Measurements from ENCODE around the gene KCTD2. TPM values are rescaled to one million over a fixed set of nuclear protein-coding genes. Genes with fewer than 3 reads are reported as not detected.

The KCTD2 gene
- polyA plus RNA-seq, 2 of the 4 experiments (the other 2 are of a cell fraction), result 18.8 to 31.3 TPM

DNA sequence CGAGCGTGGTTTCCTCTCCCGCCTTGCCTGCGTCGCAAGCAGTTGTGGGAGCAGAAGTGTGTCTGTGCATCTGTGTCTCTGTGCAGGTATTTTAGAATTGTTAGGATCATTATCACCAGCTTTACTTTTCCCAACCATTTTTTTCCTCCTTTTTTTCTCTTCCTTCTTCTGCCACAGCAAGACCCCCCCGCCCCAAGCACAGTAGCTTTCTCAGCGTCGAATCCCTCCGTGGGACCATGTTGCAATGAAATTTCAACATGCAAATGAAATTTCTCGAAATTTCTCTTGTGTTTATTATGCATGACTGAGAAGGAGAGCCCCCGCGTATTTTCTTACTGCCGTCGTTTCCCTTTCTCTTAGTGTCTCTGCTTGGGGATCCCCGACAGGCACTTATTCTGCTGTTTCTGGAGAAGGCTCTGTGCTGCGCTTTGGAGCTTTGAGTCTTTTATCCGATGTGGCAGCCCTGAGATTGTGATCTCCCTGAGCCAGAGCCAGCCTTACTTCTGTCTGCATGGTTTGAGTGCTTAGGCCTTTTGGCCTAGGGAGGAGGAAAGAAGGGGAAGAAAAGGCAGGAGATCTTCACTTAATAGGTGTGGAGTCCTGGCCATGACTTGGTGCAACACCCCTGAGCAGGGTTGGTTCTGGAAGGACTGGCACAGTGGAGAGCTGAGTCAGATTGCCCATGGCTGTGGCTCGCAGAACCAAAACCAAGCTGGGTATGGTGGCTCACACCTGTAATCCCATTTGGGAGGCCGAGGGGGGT is 67.7 kb downstream of the KCTD2 start:
- ATAC-seq (no peak), DNase-seq (ENCODE audit: low read depth in 1 of 2, low spot score in 1 of 2) (no peak), FAIRE-seq (no peak)
- Histone ChIP-seq H3K9me3 (no peaks in the 10 kb centered on the region), H3K4me2 (peak overlapping the region; percentile 86), H3K4me3 (peak overlapping the region; percentile 38), H3K27ac (peak overlapping the region; percentile 84 to 90), H3K4me1 (peaks cover 22% of the 10 kb centered on the region)
- 0 out of 5 replicates have a peak, but pooled peaks of 1 of the 2 experiments have one; percentile 22 for TF ChIP-seq JUN (IDR thresholded peaks at IDR 0.05)
- no peak for TF ChIP-seq ESRRA (IDR thresholded peaks at IDR 0.05; ENCODE audit: borderline replicate concordance, low read length)
- POLR2A ChIA-PET, result interaction anchor here (0.5 to 3.2 kb wide), 13 partner anchors 9 to 147 kb away, joined by 3 to 70 read pairs (median 7); partner anchors contain the start of genes GGA3, JPT1, MRPS7 and NT5C
- WGBS (ENCODE audit: missing lambda C conversion rate), result 51% methylated on average over 19 of the region's 19 CpGs
- CTCF ChIA-PET, result interaction anchor here (0.8 to 81.8 kb wide), 48 partner anchors 6 to 388 kb away, joined by 3 to 3429 read pairs (median 6); partner anchors contain the start of genes ARMC7, ATP5PD, HID1 and JPT1

Small RNAs within 50 kb of the gene (small RNA-seq; reads per million reads assigned to genes)
- 0 reads per million in 6 experiments for gene AC111186.1
- 0 reads per million in 6 experiments for gene RF00019
- gene RN7SL573P, result 0 reads per million in 6 experiments
- 0 reads per million in 6 experiments for gene RNU6-362P

Other genes starting within 250 kb of the KCTD2 start
- 0.15 and 0.17 TPM in 2 replicates for gene GRIN2C, start 187.3 kb upstream of the KCTD2 start, polyA plus RNA-seq (2011; rRNA removed)
- gene GRIN2C, start 187.3 kb upstream of the KCTD2 start, polyA plus RNA-seq (2017; fragmentation: RNase III; extraction: RNeasy Plus Mini Kit Qiagen cat#74134 plus additional on column Dnase treatment), result 0.28 to 0.77 TPM (median 0.40 TPM) in 3 replicates
- 32.5 and 33.0 TPM in 2 replicates for gene FDXR, start 174.2 kb upstream of the KCTD2 start, polyA plus RNA-seq (2011; rRNA removed)
- 43.3 to 51.8 TPM (median 44.5 TPM) in 3 replicates for gene FDXR, start 174.2 kb upstream of the KCTD2 start, polyA plus RNA-seq (2017; fragmentation: RNase III; extraction: RNeasy Plus Mini Kit Qiagen cat#74134 plus additional on column Dnase treatment)
- not detected in 2 replicates for gene FADS6, start 153.6 kb upstream of the KCTD2 start, polyA plus RNA-seq (2011; rRNA removed)
- gene FADS6, start 153.6 kb upstream of the KCTD2 start, polyA plus RNA-seq (2017; fragmentation: RNase III; extraction: RNeasy Plus Mini Kit Qiagen cat#74134 plus additional on column Dnase treatment), result 0.04 TPM in 1 of 3 replicates, not detected in the others
- 0.05 and 0.12 TPM in 2 replicates for gene USH1G, start 124.0 kb upstream of the KCTD2 start, polyA plus RNA-seq (2011; rRNA removed)
- gene USH1G, start 124.0 kb upstream of the KCTD2 start, polyA plus RNA-seq (2017; fragmentation: RNase III; extraction: RNeasy Plus Mini Kit Qiagen cat#74134 plus additional on column Dnase treatment), result 0.04 to 0.09 TPM (median 0.07 TPM) in 3 replicates
- 0.06 and 0.11 TPM in 2 replicates for gene OTOP2, start 123.0 kb upstream of the KCTD2 start, polyA plus RNA-seq (2011; rRNA removed)
- gene OTOP2, start 123.0 kb upstream of the KCTD2 start, polyA plus RNA-seq (2017; fragmentation: RNase III; extraction: RNeasy Plus Mini Kit Qiagen cat#74134 plus additional on column Dnase treatment), result 0.08 TPM in 1 of 3 replicates, not detected in the others
- not detected in 2 replicates for gene OTOP3, start 111.3 kb upstream of the KCTD2 start, polyA plus RNA-seq (2011; rRNA removed)
- gene OTOP3, start 111.3 kb upstream of the KCTD2 start, polyA plus RNA-seq (2017; fragmentation: RNase III; extraction: RNeasy Plus Mini Kit Qiagen cat#74134 plus additional on column Dnase treatment), result not detected in 3 replicates
- 11.7 and 15.2 TPM in 2 replicates for gene HID1, start 74.5 kb upstream of the KCTD2 start, polyA plus RNA-seq (2011; rRNA removed)
- 3.7 to 6.2 TPM (median 5.2 TPM) in 3 replicates for gene HID1, start 74.5 kb upstream of the KCTD2 start, polyA plus RNA-seq (2017; fragmentation: RNase III; extraction: RNeasy Plus Mini Kit Qiagen cat#74134 plus additional on column Dnase treatment)
- gene CDR2L, start 59.6 kb upstream of the KCTD2 start, polyA plus RNA-seq (2011; rRNA removed), result 18.0 and 18.5 TPM in 2 replicates
- 26.9 to 34.0 TPM (median 30.0 TPM) in 3 replicates for gene CDR2L, start 59.6 kb upstream of the KCTD2 start, polyA plus RNA-seq (2017; fragmentation: RNase III; extraction: RNeasy Plus Mini Kit Qiagen cat#74134 plus additional on column Dnase treatment)
- gene MRPL58, start 34.6 kb upstream of the KCTD2 start, polyA plus RNA-seq (2011; rRNA removed), result 86.4 and 127 TPM in 2 replicates
- 89.4 to 105 TPM (median 95.3 TPM) in 3 replicates for gene MRPL58, start 34.6 kb upstream of the KCTD2 start, polyA plus RNA-seq (2017; fragmentation: RNase III; extraction: RNeasy Plus Mini Kit Qiagen cat#74134 plus additional on column Dnase treatment)
- 314 and 333 TPM in 2 replicates for gene ATP5PD, start 256 bp upstream of the KCTD2 start, polyA plus RNA-seq (2011; rRNA removed)
- gene ATP5PD, start 256 bp upstream of the KCTD2 start, polyA plus RNA-seq (2017; fragmentation: RNase III; extraction: RNeasy Plus Mini Kit Qiagen cat#74134 plus additional on column Dnase treatment), result 429 to 463 TPM (median 440 TPM) in 3 replicates
- gene SLC16A5, start 40.7 kb downstream of the KCTD2 start, polyA plus RNA-seq (2011; rRNA removed), result 19.0 and 20.1 TPM in 2 replicates
- 19.5 to 27.6 TPM (median 27.2 TPM) in 3 replicates for gene SLC16A5, start 40.7 kb downstream of the KCTD2 start, polyA plus RNA-seq (2017; fragmentation: RNase III; extraction: RNeasy Plus Mini Kit Qiagen cat#74134 plus additional on column Dnase treatment)
- gene ARMC7, start 62.7 kb downstream of the KCTD2 start, polyA plus RNA-seq (2011; rRNA removed), result 8.5 and 9.5 TPM in 2 replicates
- 11.3 to 13.1 TPM (median 12.6 TPM) in 3 replicates for gene ARMC7, start 62.7 kb downstream of the KCTD2 start, polyA plus RNA-seq (2017; fragmentation: RNase III; extraction: RNeasy Plus Mini Kit Qiagen cat#74134 plus additional on column Dnase treatment)
- 54.5 and 73.7 TPM in 2 replicates for gene NT5C, start 84.5 kb downstream of the KCTD2 start, polyA plus RNA-seq (2011; rRNA removed)
- 83.8 to 92.2 TPM (median 91.4 TPM) in 3 replicates for gene NT5C, start 84.5 kb downstream of the KCTD2 start, polyA plus RNA-seq (2017; fragmentation: RNase III; extraction: RNeasy Plus Mini Kit Qiagen cat#74134 plus additional on column Dnase treatment)
- 141 and 196 TPM in 2 replicates for gene JPT1, start 107.3 kb downstream of the KCTD2 start, polyA plus RNA-seq (2011; rRNA removed)
- 623 to 739 TPM (median 629 TPM) in 3 replicates for gene JPT1, start 107.3 kb downstream of the KCTD2 start, polyA plus RNA-seq (2017; fragmentation: RNase III; extraction: RNeasy Plus Mini Kit Qiagen cat#74134 plus additional on column Dnase treatment)
- gene SUMO2, start 135.7 kb downstream of the KCTD2 start, polyA plus RNA-seq (2011; rRNA removed), result 400 and 545 TPM in 2 replicates
- gene SUMO2, start 135.7 kb downstream of the KCTD2 start, polyA plus RNA-seq (2017; fragmentation: RNase III; extraction: RNeasy Plus Mini Kit Qiagen cat#74134 plus additional on column Dnase treatment), result 452 to 573 TPM (median 525 TPM) in 3 replicates
- gene NUP85, start 158.5 kb downstream of the KCTD2 start, polyA plus RNA-seq (2011; rRNA removed), result 110 and 124 TPM in 2 replicates
- gene NUP85, start 158.5 kb downstream of the KCTD2 start, polyA plus RNA-seq (2017; fragmentation: RNase III; extraction: RNeasy Plus Mini Kit Qiagen cat#74134 plus additional on column Dnase treatment), result 83.4 to 87.1 TPM (median 84.1 TPM) in 3 replicates
- 40.9 and 43.6 TPM in 2 replicates for gene GGA3, start 214.4 kb downstream of the KCTD2 start, polyA plus RNA-seq (2011; rRNA removed)
- 34.5 to 42.8 TPM (median 35.8 TPM) in 3 replicates for gene GGA3, start 214.4 kb downstream of the KCTD2 start, polyA plus RNA-seq (2017; fragmentation: RNase III; extraction: RNeasy Plus Mini Kit Qiagen cat#74134 plus additional on column Dnase treatment)
- gene MRPS7, start 214.7 kb downstream of the KCTD2 start, polyA plus RNA-seq (2011; rRNA removed), result 144 and 157 TPM in 2 replicates
- 161 to 164 TPM (median 163 TPM) in 3 replicates for gene MRPS7, start 214.7 kb downstream of the KCTD2 start, polyA plus RNA-seq (2017; fragmentation: RNase III; extraction: RNeasy Plus Mini Kit Qiagen cat#74134 plus additional on column Dnase treatment)
- gene MIF4GD, start 224.0 kb downstream of the KCTD2 start, polyA plus RNA-seq (2011; rRNA removed), result 61.0 and 71.4 TPM in 2 replicates
- gene MIF4GD, start 224.0 kb downstream of the KCTD2 start, polyA plus RNA-seq (2017; fragmentation: RNase III; extraction: RNeasy Plus Mini Kit Qiagen cat#74134 plus additional on column Dnase treatment), result 22.2 to 24.6 TPM (median 23.9 TPM) in 3 replicates
- 14.8 and 15.3 TPM in 2 replicates for gene SLC25A19, start 242.2 kb downstream of the KCTD2 start, polyA plus RNA-seq (2011; rRNA removed)
- 13.7 to 16.4 TPM (median 14.9 TPM) in 3 replicates for gene SLC25A19, start 242.2 kb downstream of the KCTD2 start, polyA plus RNA-seq (2017; fragmentation: RNase III; extraction: RNeasy Plus Mini Kit Qiagen cat#74134 plus additional on column Dnase treatment)